GM21786 (cell line): ENCODE results near the gene CNBP.
"Not testable (repeated sequence)": the region's sequence is repeated elsewhere in the genome, so short reads cannot be mapped to it uniquely, and the experiment has no call there.

ENCODE experiments used
- ATAC-seq: cut with Tn5 transposase; IDR thresholded peaks from one replicate; pipeline ENCODE4 v1.9.1; 2021; ENCODE audit not compliant: unreplicated experiment

The CNBP gene

DNA sequence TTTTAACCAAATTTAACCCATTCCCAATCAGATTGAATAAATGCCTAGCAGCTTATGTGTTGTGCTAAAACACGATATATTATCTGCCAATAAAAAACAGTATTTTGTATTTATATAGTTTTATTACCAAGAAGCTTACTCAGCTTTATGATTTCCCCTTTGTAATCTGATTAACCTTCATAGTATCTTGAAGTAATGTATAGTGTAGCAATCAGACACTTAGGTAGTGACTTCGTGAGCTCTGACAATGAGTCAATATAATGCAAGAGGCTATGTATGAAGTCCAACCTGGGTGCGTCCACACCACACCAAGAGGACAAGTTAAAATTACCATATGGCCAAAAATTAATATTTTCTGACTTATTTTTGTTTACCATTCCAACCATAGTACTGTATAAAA is 2.1 kb upstream of the CNBP start:
- ATAC-seq = no peak

DNA sequence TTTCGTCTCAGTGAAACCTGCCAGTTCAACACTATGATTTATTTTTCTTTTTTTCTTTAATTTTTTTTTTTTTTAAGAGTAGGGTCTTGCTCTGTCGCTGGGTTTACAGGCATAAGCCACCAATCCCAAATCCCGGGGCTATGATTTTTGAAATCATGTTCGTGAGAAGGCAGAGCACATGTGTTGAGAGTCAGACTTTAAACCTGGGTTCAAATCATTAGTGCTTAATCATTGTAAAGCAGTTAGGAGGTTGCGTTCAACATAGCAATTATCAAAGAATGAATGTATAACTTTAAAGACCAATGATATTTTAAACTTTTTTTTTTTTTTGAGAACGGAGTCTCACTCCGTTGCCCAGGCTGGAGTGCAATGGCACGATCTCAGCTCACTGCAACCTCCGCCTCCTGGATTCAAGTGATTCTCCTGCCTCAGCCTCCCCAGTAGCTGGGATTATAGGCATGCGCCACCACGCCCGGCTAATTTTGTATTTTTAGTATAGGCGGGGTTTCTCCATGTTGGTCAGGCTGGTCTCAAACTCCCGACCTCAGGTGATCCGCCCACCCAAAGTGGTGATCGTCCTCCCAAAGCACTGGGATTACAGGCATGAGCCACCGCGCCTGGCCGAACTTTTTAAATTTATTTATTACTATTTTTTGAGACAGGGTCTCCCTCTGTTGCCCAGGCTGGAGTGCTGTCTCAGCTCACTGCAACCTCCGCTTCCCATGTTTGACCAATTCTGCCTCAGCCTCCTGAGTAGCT is 1.3 kb upstream of the CNBP start:
- ATAC-seq = not testable (repeated sequence)

DNA sequence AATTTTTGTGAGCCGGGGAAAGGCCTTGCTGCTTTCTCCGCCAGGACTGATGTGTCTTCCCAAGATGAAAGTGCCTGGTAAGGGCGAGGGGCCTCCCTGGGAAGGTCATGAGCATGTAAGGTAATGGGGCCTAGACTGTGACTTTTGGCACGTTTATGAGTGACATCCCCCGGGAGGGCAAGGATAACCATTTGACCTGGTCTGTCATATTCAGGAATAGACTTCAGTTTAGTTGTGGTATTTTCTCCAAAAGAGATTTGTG is 631 bp upstream of the CNBP start:
- no peak for ATAC-seq

DNA sequence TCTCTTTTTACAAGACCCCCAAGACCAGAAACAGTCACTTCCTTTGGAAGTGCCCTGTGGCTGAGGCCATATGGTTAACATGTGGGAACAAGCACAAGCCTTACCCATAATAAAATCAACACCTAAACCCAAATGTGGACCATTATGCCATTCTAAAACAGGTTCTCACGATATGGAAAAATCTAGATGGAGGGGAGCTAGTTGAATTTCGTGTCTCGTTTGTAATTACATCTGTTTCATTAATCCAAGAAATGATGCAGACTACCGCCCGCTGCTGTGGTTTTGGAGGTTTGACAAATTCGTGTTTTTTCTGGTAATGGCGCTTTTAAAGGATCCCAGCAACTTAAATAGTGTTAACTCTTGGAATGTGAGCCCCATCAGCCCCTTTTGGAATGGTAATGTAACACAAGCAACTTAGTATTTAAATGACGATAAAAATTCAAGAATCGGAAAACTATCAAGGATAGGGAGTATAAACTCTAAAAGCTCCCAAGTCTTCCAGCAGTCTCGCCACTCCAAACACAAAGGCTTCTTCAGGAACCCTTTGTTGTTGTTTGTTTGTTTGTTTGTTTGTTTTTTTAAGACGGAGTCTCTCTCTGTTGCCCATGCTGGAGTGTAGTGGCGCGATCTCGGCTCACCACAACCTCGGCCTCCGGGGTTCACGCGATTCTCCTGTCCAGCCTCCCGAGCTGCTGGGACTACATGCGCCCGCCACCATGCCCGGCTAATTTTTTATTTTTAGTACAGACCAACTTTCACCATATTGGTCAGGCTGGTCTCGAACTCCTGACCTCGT is 1.1 kb downstream of the CNBP start:
- no peak for ATAC-seq

DNA sequence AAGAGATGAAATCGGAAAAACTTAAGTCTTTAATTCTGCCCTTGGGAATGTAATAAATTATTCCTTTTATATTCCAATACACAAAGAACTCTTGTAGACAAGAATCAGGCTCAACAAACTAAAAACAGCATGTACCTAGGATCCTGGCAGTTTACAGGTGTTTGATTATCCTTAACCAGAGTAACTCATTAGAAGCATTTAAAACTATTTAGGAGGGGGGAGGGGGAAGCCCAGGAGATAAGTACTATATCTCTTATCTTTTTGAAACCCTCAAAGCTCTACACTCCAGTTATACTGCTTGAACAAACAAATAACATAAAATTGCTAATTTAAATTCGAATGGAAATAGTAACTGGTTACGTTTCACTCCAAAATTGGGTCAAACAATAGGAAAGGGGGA is 1.9 kb downstream of the CNBP start:
- no peak for ATAC-seq

DNA sequence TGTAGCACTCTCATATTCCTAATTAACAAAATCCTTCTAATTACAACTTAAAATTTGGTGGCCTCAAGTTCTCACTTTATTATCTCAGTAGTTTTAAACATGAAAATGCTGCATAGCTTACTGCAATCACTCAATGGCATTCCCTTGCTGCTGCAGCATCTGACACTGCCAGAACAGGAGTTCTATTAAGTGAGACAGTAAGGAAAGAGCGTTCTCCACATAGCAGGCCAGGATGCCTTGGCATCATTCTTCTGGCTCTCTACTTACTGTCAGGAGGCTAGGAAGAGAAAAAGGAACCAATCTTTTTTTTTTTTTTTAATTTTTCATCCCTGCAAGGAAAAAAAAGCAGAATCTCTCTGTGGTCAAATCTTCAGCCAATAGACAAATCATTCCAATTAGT is 3.2 kb downstream of the CNBP start:
- no peak for ATAC-seq

DNA sequence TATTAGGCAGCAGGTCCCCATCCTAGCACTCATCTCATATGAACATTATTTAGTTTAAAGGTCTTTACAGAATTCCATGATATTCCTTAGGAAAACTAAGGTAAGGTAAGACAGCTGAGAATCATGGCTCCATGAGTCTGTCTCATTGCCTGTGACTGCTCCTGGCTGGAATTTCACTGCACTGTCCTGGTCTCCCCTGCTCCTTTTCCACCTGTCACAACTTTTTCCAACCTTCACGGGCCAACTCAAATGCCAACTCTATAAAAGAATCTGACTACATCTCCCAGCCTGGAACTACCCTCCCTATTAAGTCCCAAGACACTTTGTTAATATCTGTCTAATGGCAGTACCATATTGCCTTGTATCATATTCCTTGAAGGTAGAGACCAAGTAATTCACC is 7.6 kb downstream of the CNBP start:
- ATAC-seq = no peak

DNA sequence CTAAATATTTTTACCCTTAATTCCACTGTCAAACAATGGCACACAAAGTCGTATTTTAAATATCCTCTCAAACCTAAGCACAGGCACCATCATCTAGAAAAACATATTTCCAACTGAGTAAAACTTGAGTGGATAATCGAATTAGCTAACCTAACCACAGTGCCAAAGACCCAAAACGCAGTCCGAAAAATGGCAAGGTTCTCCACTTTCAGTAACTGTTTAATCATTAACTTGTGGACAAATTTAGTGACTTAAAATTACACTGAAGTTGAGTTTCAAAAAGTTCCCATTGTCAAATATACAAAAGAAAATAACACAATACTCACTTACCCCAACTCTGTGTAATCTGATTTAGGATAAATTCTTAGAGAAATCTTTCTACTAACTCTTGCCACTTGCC is 10.0 kb downstream of the CNBP start:
- ATAC-seq = no peak

DNA sequence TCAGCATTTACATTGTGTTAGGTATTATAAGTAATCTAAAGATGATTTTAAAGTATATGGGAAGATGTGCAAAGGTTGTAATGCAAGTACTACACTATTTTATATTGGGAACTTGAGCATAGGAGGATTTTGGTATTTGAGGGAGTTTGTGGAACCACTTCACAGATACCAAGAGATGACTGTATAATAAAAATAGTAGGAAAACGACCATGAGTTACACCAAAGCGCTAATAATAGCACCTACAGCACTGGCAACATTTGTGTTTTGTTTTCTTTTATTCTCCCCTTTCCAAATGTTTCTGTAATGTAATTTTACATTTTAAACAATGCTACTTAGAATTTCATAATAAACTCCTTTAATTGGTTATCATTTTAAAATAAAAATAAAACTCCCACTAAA is 10.5 kb downstream of the CNBP start:
- ATAC-seq = no peak

DNA sequence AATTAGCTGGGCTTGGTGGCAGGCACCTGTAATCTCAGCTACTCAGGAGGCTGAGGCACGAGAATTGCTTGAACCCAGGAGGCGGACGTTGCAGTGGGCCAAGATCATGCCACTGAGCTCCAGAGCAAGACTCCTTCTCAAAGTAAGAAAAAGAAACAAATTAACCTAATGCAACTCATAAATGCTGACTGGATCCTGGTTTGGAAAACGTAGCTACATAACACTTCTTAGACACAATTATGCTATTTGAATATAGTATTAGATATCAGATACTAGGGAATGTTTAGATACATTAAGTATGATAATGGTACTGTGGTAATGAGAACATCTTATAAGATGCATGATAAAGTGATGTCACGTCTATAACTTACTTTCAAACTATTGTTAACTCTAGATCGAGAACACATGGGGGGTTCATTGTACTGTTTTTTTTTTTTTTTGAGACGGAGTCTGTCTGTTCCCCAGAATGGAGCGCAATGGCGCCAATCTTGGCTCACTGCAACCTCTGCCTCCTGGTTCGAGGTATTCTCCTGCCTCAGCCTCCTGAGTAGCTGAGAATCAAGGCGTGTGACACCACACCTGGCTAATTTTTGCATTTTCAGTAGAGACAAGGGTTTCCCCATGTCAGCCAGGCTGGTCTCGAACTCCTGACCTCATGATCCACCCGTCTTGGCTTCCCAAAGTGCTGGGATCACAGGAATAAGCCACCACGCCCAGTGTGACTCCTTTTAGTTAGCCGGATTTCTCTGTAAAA is 16.9 kb downstream of the CNBP start:
- ATAC-seq = no peak

DNA sequence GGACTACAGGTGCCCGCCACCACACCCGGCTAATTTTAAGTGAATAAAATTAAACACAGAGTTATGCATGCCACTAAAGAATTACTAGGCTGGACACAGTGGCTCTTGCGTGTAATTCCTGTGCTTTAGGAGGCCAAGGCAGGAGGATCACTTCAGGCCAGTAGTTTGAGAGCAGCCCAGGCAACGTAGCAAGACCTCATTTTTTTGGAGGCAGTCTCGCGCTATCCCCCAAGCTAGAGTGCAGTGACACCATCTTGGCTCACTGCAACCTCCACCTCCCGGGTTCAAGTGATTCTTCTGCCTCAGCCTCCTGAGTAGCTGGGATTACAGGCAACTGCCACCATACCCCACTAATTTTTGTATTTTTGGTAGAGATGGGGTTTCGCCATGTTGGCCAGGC is 18.1 kb downstream of the CNBP start:
- ATAC-seq = not testable (repeated sequence)

DNA sequence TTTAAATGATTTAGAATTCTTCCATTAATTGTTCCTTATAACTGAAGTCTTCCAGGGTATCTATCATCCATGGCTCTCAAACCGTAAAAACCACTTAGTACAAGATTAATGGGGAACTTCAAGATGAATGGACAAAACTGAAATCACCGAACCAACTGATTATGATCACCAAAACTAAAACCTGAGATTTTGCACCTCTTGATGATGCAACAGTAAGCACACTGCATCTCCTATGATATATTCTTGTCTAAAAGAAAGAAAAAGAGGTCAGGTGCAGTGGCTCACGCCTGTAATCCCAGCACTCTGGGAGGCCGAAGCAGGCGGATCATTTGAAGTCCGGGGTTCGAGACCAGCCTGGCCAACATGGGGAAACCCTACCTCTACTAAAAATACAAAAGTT is 19.2 kb downstream of the CNBP start:
- no peak for ATAC-seq

DNA sequence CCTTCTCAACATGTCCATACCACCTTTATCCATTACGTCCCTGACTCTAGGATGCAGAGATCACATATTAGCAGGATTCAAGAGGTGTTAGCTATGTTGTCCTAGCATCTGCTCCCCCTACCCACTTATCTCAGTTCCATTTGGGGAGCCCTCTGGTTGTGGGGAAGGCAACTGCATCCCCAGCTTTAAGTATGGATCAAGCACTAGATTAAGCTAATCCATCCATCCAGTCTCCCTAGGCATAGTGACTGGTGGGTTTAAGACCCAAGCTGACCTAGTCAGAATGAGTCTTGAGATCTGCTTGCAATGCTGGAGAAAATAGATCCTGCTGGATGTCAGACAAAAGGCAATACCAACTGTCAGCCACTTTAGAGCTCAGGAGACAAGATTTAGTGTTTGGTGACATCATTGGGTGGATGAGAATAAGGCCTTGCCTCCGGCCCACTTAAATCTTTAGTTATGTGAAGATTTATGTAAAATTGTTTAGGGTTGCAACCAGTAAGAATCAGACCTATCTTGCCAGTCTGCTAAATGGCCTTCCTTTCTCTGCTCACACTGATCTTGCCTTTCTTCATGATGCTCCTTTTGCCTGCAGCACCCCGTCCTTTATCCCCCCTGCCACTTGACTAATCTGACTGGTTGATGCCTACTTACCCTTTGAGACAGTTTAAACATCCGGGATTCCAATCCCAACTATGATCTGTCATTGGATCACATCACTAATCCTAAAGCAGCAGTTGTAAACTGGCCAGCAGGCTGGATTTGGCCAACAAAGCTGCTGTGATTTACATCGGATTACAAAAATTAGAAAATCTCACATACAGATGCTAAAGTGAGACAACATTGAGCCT is 20.7 kb downstream of the CNBP start:
- ATAC-seq = no peak

DNA sequence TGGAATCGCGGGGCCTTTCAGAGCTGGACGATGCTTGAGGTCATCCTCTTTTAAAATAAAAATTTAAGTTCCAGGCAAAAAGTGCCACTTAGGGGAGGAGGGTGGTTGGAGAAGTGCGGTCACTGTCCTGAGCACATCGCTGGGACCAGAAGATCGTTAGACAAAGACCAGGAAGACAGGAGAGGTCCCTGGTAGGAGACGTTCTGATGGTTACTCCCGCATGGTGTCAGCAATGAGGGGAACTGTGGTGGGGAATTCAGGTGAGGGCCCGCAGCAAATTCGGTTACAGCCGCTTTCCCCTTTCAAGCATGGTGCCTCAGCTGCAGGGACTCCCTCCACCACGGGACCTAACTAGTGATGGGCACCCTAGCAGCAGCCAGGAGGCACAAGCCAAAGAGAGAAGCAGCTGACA is 21.8 kb downstream of the CNBP start:
- no peak for ATAC-seq

DNA sequence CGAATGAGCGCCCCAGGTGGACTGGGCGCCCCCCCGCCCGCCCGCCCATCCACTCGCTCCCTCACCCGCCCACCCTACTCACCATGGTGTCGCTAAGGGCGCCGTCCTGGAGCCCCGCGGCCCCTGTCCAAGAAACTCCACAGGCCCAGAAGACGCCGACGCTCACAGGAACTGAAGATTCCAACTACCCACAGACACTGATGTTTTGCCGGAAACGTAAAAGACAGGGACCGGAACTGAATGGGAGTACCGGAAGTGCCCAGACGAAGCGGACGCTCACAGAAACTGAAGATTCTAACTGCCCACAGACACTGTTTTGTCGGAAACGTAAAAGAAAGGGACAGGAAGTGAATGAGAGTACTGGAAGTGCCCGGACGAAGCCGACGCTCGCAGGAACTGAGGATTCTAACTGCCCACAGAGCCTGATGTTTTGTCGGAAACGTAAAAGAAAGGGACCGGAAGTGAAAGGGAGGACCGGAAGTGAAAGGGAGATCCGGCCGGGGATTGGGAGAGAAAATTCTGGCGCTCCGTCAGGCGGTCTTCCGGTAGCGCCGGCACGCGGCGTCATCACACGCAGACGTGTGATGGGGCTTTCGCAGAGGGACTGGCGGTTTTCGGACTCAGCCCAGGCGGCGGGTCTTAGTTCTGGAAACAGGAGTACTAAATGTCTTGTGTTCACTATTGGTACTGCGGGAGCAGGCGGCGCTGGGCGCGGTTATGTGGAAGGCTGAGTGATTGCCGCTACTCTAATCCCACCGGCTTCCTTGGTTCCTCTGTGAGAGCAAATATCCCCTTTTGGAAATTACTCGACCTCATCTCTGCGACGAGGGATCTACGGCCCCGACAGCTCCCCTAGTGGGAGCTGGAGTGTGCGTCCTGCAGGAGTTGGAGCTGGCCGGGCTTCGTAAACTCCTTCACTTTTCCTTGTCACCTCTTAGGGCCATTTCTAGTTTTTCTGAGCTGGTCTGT is 22.5 kb downstream of the CNBP start, which contains the start of gene ISY1:
Gene ISY1 (minus strand): TSS at position 173 of the 969 bp plus-strand sequence. CDS start 88 bp downstream, at position 85.
- ATAC-seq = peak; percentile 82

DNA sequence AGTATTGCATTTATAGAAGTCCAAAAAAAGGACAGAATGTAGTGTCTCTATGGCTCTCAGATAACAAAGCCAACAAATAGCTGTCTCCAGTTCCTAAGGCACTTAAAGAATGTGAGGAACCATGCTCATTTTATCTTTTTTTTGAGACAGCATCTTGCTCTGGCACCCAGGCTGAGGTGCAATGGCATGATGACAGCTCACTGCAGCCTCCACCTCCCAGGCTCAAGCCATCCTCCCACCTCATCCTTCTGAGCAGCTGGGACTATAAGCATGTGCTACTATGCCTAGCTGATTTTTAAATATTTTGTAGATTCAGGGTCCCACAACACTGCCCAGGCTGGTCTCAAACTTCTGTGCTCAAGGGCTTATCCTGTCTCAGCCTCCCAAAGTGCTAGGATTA is 38.9 kb downstream of the CNBP start:
- ATAC-seq = no peak

DNA sequence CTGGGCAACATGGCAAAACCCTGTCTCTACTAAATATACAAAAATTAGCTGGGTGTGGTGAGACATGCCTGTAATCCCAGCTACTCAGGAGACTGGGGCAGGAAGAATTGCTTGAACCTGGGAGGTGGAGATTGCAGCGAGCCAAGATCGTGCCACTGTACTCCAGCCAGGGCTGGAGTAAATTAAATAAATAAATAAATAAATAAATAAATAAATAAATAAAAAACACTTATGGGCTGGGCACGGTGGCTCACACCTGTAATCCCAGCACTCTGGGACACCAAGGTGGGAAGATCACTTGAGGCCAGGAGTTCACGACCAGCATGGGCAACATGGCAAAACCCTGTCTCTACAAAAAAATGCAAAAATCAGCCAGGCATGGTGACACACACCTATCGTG is 42.7 kb downstream of the CNBP start:
- not testable (repeated sequence) for ATAC-seq

DNA sequence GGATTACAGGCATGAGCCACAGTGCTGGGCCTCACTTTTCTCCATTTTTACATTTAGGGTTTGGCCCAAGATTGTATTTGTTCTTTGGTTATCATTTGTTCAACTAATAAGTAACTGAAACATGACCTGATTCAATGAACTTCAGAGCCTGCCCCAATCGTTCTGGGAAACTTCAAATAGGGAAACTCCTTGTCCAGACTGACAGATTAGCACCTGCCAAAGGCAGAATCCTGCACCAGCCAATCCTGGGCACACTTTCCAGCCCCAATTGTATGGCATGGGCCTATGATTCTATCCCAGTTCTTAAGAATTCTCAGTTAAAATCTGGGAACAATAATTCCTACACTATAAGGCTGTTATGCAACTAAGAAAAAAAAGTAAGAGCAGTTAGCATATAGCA is 43.8 kb downstream of the CNBP start:
- ATAC-seq = no peak

DNA sequence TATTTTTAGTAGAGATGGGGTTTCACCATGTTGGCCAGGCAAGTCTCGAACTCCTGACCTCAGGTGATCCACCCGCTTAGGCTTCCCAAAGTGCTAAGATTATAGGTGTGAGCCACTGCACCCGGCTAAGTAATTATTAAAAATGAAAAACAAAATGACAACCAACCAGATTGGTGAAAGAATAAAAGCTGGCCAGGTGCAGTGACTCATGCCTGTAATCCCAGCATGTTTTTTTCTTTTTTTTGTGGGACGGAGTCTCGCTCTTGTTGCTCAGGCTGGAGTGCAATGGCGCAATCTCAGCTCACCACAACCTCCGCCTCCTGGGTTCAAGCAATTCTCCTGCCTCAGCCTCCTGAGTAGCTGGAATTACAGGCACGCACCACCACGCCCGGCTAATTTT is 47.4 kb downstream of the CNBP start:
- ATAC-seq = not testable (repeated sequence)
